ENCODE results near the gene OR11A1.

GRCh38 chr6:29502597-29502996, 45.7 kb upstream of the OR11A1 start:
- TF ChIP-seq CTCF (IDR thresholded peaks at IDR 0.05; ENCODE audit: poor library complexity) (no peak), EZH2 (IDR thresholded peaks at IDR 0.05; ENCODE audit: borderline replicate concordance) (no peak)

All from hepatocyte (in vitro differentiated cells).